NCI-H510A (cell line): ENCODE results near the gene PRDM5.
"Not testable (repeated sequence)": the region's sequence is repeated elsewhere in the genome, so short reads cannot be mapped to it uniquely, and the experiment has no call there.

Source experiments
- DNase-seq: peaks from one replicate; lab custom pipeline; 2025; lab: John Stamatoyannopoulos, UW

PRDM5 gene

GRCh38 chr4:120703908-120704307 lies 218.6 kb downstream of the PRDM5 start:
- DNase-seq, result no peak

GRCh38 chr4:120699354-120699753 lies 223.2 kb downstream of the PRDM5 start:
- DNase-seq, result no peak

- DNase-seq, result no peak
Measured at GRCh38 chr4:120694973-120695372, 227.6 kb downstream of the PRDM5 start.

- no peak for DNase-seq
Measured at GRCh38 chr4:120693816-120694215, 228.7 kb downstream of the PRDM5 start.

GRCh38 chr4:120692964-120693363 lies 229.6 kb downstream of the PRDM5 start:
- no peak for DNase-seq

GRCh38 chr4:120691536-120691935 lies 231.0 kb downstream of the PRDM5 start:
- no peak for DNase-seq

GRCh38 chr4:120691106-120691505 lies 231.4 kb downstream of the PRDM5 start:
- DNase-seq, result no peak

- DNase-seq, result no peak
Measured at GRCh38 chr4:120688791-120689190, 233.7 kb downstream of the PRDM5 start.

GRCh38 chr4:120685756-120686278 lies 236.7 kb downstream of the PRDM5 start:
- DNase-seq, result no peak

GRCh38 chr4:120683897-120684540 lies 238.5 kb downstream of the PRDM5 start:
- no peak for DNase-seq

- DNase-seq, result no peak
Measured at GRCh38 chr4:120682981-120683380, 239.5 kb downstream of the PRDM5 start.

- DNase-seq, result no peak
Measured at GRCh38 chr4:120680647-120681228, 241.8 kb downstream of the PRDM5 start.

- DNase-seq, result no peak
Measured at GRCh38 chr4:120673696-120674095, 248.8 kb downstream of the PRDM5 start.

- no peak for DNase-seq
Measured at GRCh38 chr4:120672558-120673147, 249.9 kb downstream of the PRDM5 start.

GRCh38 chr4:120672076-120672475 lies 250.4 kb downstream of the PRDM5 start:
- DNase-seq, result no peak

GRCh38 chr4:120671538-120671937 lies 251.0 kb downstream of the PRDM5 start:
- DNase-seq, result no peak

- no peak for DNase-seq
Measured at GRCh38 chr4:120667102-120667501, 255.4 kb downstream of the PRDM5 start.

- DNase-seq, result no peak
Measured at GRCh38 chr4:120664851-120665250, 257.7 kb downstream of the PRDM5 start.

- no peak for DNase-seq
Measured at GRCh38 chr4:120659616-120660170, 262.8 kb downstream of the PRDM5 start.

- DNase-seq, result no peak
Measured at GRCh38 chr4:120658772-120659171, 263.8 kb downstream of the PRDM5 start.

GRCh38 chr4:120653804-120654573 lies 268.5 kb downstream of the PRDM5 start:
- no peak for DNase-seq

GRCh38 chr4:120648336-120648735 lies 274.2 kb downstream of the PRDM5 start:
- DNase-seq, result not testable (repeated sequence)
